K562 (cell line): Measurements from ENCODE around the gene FAAP100. TPM values are rescaled to one million over a fixed set of nuclear protein-coding genes. Genes with fewer than 3 reads are reported as not detected.

Source experiments
- ATAC-seq: fragments of 200-7000 bp; cut with Tn5 transposase; 3 replicates; pipeline ENCODE4 v1.9.1; 2020; ENCODE audit warnings: moderate library complexity
- BruUV-seq: library from RNA; stranded (reverse); fragments of 400-500 nt; replicated peaks from 2 replicates; lab custom pipeline; 2021; lab: Mats Ljungman, UMichigan
- CTCF ChIA-PET: fragments of 300-600 bp; formaldehyde crosslinking; extraction: SDS; loops from one replicate; lab custom pipeline; 2021; ENCODE audit warnings: low intra/inter-chr PET ratio; lab: Yijun Ruan, JAX
- POLR2A ChIA-PET: fragments of 300-600, 350-650 bp; sonication (Branson Sonifier 250); formaldehyde crosslinking; extraction: SDS; loops from one replicate; lab custom pipeline; 2021; ENCODE audit warnings: antibody characterized with exemption, inconsistent platforms; lab: Yijun Ruan, JAX
- DNase-seq, 4 experiments: peaks; one replicate each; pipeline versions ENCODE4 v3.0.0 to v3.0.0-alpha.2; 2011 to 2018; ENCODE audit warnings: low spot score in 3 of 4, mixed read lengths in 3 of 4; ENCODE audit errors: extremely low read depth in 1 of 4
- FAIRE-seq: peaks from 2 replicates; lab custom pipeline; 2011; peaks lifted over from hg19 to GRCh38; lab: Jason Lieb, UNC
- H2AFZ ChIP-seq: 2 replicates; pipeline ENCODE4 v1.6.0; 2011; ENCODE audit warnings: low read depth, low read length, control low read depth, inconsistent platforms
- H3K27ac ChIP-seq: fragments of 200-600 bp; 3 replicates; pipeline ENCODE4 v1.8.0; 2011; ENCODE audit warnings: low read depth, mild to moderate bottlenecking, control low read depth, inconsistent platforms, low read length, moderate library complexity, mixed read lengths; ENCODE audit errors: extremely low read depth
- H3K27me3 ChIP-seq, 2 experiments: fragments of 300-600 bp in 1 of 2; 2 replicates in 1 of 2; 3 replicates in 1 of 2; pipeline versions ENCODE4 v1.6.0 to v1.8.0; 2011; ENCODE audit warnings: inconsistent platforms in 2 of 2, low read length in 2 of 2, mild to moderate bottlenecking in 1 of 2, mixed read lengths in 1 of 2, moderate library complexity in 1 of 2; ENCODE audit not compliant: control insufficient read depth in 2 of 2, insufficient read depth in 2 of 2
- H3K36me3 ChIP-seq: fragments of 300-600 bp; 3 replicates; pipeline ENCODE4 v1.8.0; 2011; ENCODE audit warnings: mild to moderate bottlenecking, low read length, inconsistent platforms; ENCODE audit not compliant: control insufficient read depth, insufficient read depth
- H3K4me1 ChIP-seq, 2 experiments: fragments of 200-600 bp in 1 of 2; replicated peaks in 1 of 2; 2 replicates in 1 of 2; 3 replicates in 1 of 2; pipeline versions ENCODE4 v1.5.1 to v1.8.0; 2011; ENCODE audit warnings: inconsistent platforms in 2 of 2, low read length in 2 of 2, mild to moderate bottlenecking in 1 of 2, mixed read lengths in 1 of 2, moderate library complexity in 1 of 2; ENCODE audit not compliant: control insufficient read depth in 2 of 2, insufficient read depth in 2 of 2
- H3K4me2 ChIP-seq: 2 replicates; pipeline ENCODE4 v1.6.1; 2011; ENCODE audit warnings: low read length, control low read depth, inconsistent platforms, mixed read lengths; ENCODE audit not compliant: insufficient read depth
- H3K4me3 ChIP-seq: fragments of 200-600 bp; sonication (generic), shearing (Covaris generic); 2 replicates; pipeline ENCODE4 v1.5.1; 2016; ENCODE audit warnings: control low read depth, inconsistent platforms
- H3K79me2 ChIP-seq: fragments of 200-600 bp; 3 replicates; pipeline ENCODE4 v1.8.0; 2011; ENCODE audit warnings: low read length, inconsistent platforms; ENCODE audit not compliant: control insufficient read depth, insufficient read depth
- H3K9ac ChIP-seq, 2 experiments: 2 replicates each; pipeline versions ENCODE4 v1.6.0 to v1.6.1; 2011; ENCODE audit warnings: low read depth in 2 of 2, low read length in 2 of 2, control low read depth in 1 of 2, inconsistent platforms in 1 of 2, mild to moderate bottlenecking in 1 of 2, mixed read lengths in 1 of 2; ENCODE audit not compliant: insufficient read depth in 1 of 2
- H3K9me1 ChIP-seq: one replicate; pipeline ENCODE4 v1.6.0; 2011; ENCODE audit warnings: inconsistent platforms, mild to moderate bottlenecking, low read length, moderate library complexity; ENCODE audit not compliant: control insufficient read depth, insufficient read depth
- H3K9me3 ChIP-seq: replicated peaks from 2 replicates; pipeline ENCODE4 v1.5.1; 2011; ENCODE audit warnings: low read depth, low read length, inconsistent platforms; ENCODE audit not compliant: control insufficient read depth, insufficient read depth
- H4K20me1 ChIP-seq: replicated peaks from 2 replicates; pipeline ENCODE4 v1.6.1; 2011; ENCODE audit warnings: low read length, inconsistent platforms, mixed read lengths; ENCODE audit not compliant: control insufficient read depth, insufficient read depth
- NFIC ChIP-seq: fragments of 450-650 bp; IDR thresholded peaks from 2 replicates; pipeline ENCODE4 v1.6.1; 2017; ENCODE audit warnings: mild to moderate bottlenecking, inconsistent platforms
- ZNF24 ChIP-seq: fragments of 450-650 bp; IDR thresholded peaks from 2 replicates; pipeline ENCODE4 v1.6.1; 2016
- ZZZ3 ChIP-seq: fragments of 450-650 bp; IDR thresholded peaks from 2 replicates; pipeline ENCODE4 v1.6.1; 2016; ENCODE audit warnings: antibody characterized with exemption, mild to moderate bottlenecking, moderate library complexity
- WGBS: fragments of 100-300 bp; shearing (Covaris generic); methylation state at CpG from one replicate; pipeline ENCODE4 v1.1.6; 2016; ENCODE audit warnings: low coverage, mixed read lengths; ENCODE audit not compliant: insufficient coverage; ENCODE audit errors: missing lambda C conversion rate; 5-methylcytosine and 5-hydroxymethylcytosine counted together
- in situ Hi-C: fragments of 300-500 bp; cut with MboI; formaldehyde crosslinking; loops from 4 replicates; pipeline ENCODE4 v1.15.0; 2018; ENCODE audit warnings: inconsistent platforms, mixed read lengths
- intact Hi-C: fragments of 100-400 bp; cut with micrococcal nuclease; formaldehyde crosslinking; loops from 2 replicates; pipeline ENCODE4 v1.14.2; 2022
- polyA plus RNA-seq, 8 experiments: library from polyadenylated mRNA; depleted of rRNA in 4 of 8; stranded (reverse) in 5 of 8; unstranded in 3 of 8; fragments of >200 nt; fragmentation: Nextera tagmentation in 2 of 8; fragmentation: Illumina TruSeq in 1 of 8; extraction: Ambion mirVana in 2 of 8; extraction: Trizol in 1 of 8; gene quantifications; 2 replicates each; pipeline versions ENCODE4 v1.2.1 to v1.2.3, GENCODE V29; 2011 to 2014; ENCODE audit warnings: inconsistent platforms in 1 of 8, missing spikeins in 1 of 8
- total RNA-seq, 7 experiments: library from RNA; depleted of rRNA in 6 of 7; stranded (reverse); fragments of >200 nt in 6 of 7; fragmentation: Illumina TruSeq in 2 of 7; extraction: Trizol in 2 of 7; gene quantifications; 2 replicates each; pipeline versions ENCODE4 v1.2.1 to v1.2.3, GENCODE V29; 2011 to 2021; ENCODE audit warnings: low replicate concordance in 1 of 7
- TF ChIP-seq, protein P1 (sequence below): sonication (generic); formaldehyde crosslinking; IDR thresholded peaks from 2 replicates; pipeline ENCODE4 v1.8.1; 2023; ENCODE audit warnings: mild to moderate bottlenecking, missing genetic modification reagents

The FAAP100 gene
- total and polyA plus RNA-seq, 9 of the 15 experiments (the other 6 are each of a cell fraction or from before 2014, with no cell fraction given), result 0.31 to 51.2 (median 12.6) TPM

GRCh38 chr17:81549031-81549557 is 3.1 kb downstream of the FAAP100 start:
- Histone ChIP-seq H3K79me2 (peaks cover 37% of the 10 kb centered on the region), H3K9ac (peak overlapping the region in 1 of 2 experiments; percentile 24; a peak in 2 of 4 replicates), H3K27ac (no peak overlapping the region), H2AFZ (no peak overlapping the region), H3K9me3 (no peaks in the 10 kb centered on the region), H3K4me2 (no peak overlapping the region), H3K9me1 (peaks cover 4% of the 10 kb centered on the region), H4K20me1 (peaks cover 12% of the 10 kb centered on the region; the same call in 1 of the 2 replicates), H3K36me3 (peaks cover 67% of the 10 kb centered on the region), H3K4me3 (no peak overlapping the region), H3K27me3 (no peaks in the 10 kb centered on the region), H3K4me1 (peaks cover 18 to 58% of the 10 kb centered on the region in 2 experiments; a peak in 4 of 5 replicates)
- ChIA-PET POLR2A (no interaction called here), CTCF (no interaction called here)
- DNase-seq (no peak), ATAC-seq (no peak), FAIRE-seq (no peak)
- in situ Hi-C loops (no loop called here), intact Hi-C loops (no loop called here)
- BruUV-seq, result no TSS peak
- TF ChIP-seq ZNF24 (no peak), ZZZ3 (no peak), NFIC (peak; percentile 56; the same call in 1 of the 2 replicates)
- TF ChIP-seq, protein P1, sequence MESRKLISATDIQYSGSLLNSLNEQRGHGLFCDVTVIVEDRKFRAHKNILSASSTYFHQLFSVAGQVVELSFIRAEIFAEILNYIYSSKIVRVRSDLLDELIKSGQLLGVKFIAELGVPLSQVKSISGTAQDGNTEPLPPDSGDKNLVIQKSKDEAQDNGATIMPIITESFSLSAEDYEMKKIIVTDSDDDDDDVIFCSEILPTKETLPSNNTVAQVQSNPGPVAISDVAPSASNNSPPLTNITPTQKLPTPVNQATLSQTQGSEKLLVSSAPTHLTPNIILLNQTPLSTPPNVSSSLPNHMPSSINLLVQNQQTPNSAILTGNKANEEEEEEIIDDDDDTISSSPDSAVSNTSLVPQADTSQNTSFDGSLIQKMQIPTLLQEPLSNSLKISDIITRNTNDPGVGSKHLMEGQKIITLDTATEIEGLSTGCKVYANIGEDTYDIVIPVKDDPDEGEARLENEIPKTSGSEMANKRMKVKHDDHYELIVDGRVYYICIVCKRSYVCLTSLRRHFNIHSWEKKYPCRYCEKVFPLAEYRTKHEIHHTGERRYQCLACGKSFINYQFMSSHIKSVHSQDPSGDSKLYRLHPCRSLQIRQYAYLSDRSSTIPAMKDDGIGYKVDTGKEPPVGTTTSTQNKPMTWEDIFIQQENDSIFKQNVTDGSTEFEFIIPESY (CRISPR knock-in tag), result peak; percentile 40; the same call in 1 of the 2 replicates
- WGBS, result 96% methylated on average over 11 of the region's 16 CpGs
